RWPE2 (cell line): Measurements from ENCODE around the gene PLXNC1.

ENCODE experiments used
- ATAC-seq: fragments of 200-7000 bp; cut with Tn5 transposase; 3 replicates; pipeline ENCODE4 v1.9.1; 2021; ENCODE audit warnings: low read depth
- DNase-seq: peaks from one replicate; pipeline ENCODE4 v3.0.0-alpha.2; 2020; ENCODE audit warnings: low spot score
- H3K27ac ChIP-seq: fragments of 450-650 bp; 2 replicates; pipeline ENCODE4 v1.5.1; 2017; ENCODE audit warnings: mild to moderate bottlenecking; ENCODE audit not compliant: poor library complexity, severe bottlenecking
- H3K27me3 ChIP-seq: fragments of 250-450 bp; sonication (Bioruptor Pico); 2 replicates; pipeline ENCODE4 v1.5.1; 2021; ENCODE audit warnings: mild to moderate bottlenecking, moderate library complexity; ENCODE audit not compliant: insufficient read depth, poor library complexity, severe bottlenecking
- H3K36me3 ChIP-seq: fragments of 250-450 bp; sonication (Bioruptor Pico); 2 replicates; pipeline ENCODE4 v1.5.1; 2020; ENCODE audit warnings: low read depth, mild to moderate bottlenecking, moderate library complexity
- H3K4me1 ChIP-seq: fragments of 250-450 bp; sonication (Bioruptor Pico); 2 replicates; pipeline ENCODE4 v1.5.1; 2021; ENCODE audit warnings: mild to moderate bottlenecking, moderate library complexity; ENCODE audit not compliant: insufficient read depth, poor library complexity, severe bottlenecking
- H3K4me3 ChIP-seq: fragments of 250-450 bp; sonication (Bioruptor Pico); 2 replicates; pipeline ENCODE4 v1.5.1; 2021; ENCODE audit warnings: mild to moderate bottlenecking, moderate library complexity; ENCODE audit not compliant: severe bottlenecking
- H3K9me3 ChIP-seq: fragments of 250-450 bp; sonication (Bioruptor Pico); 2 replicates; pipeline ENCODE4 v1.5.1; 2021; ENCODE audit warnings: mild to moderate bottlenecking, moderate library complexity; ENCODE audit not compliant: severe bottlenecking
- CTCF ChIP-seq: fragments of 450-650 bp; IDR thresholded peaks from one replicate; pipeline ENCODE4 v1.5.1; 2017; ENCODE audit warnings: mild to moderate bottlenecking, moderate library complexity; ENCODE audit not compliant: poor library complexity, severe bottlenecking

Gene PLXNC1

GRCh38 chr12:94327809-94328208 lies 179.4 kb downstream of the PLXNC1 start:
- DNase-seq (no peak), ATAC-seq (no peak)
- no peaks in the 10 kb centered on the region for H3K27me3 ChIP-seq
- H3K4me3 ChIP-seq, result no peak overlapping the region
- H3K9me3 ChIP-seq, result no peaks in the 10 kb centered on the region
- peaks cover 14% of the 10 kb centered on the region for H3K36me3 ChIP-seq
- no peak overlapping the region for H3K27ac ChIP-seq
- no peaks in the 10 kb centered on the region for H3K4me1 ChIP-seq
- no peak for TF ChIP-seq CTCF

- DNase-seq (no peak), ATAC-seq (no peak)
- no peaks in the 10 kb centered on the region for H3K9me3 ChIP-seq
- no peak overlapping the region for H3K27ac ChIP-seq
- peak; percentile 31 for TF ChIP-seq CTCF
- H3K27me3 ChIP-seq, result no peaks in the 10 kb centered on the region
- no peaks in the 10 kb centered on the region for H3K4me1 ChIP-seq
- H3K4me3 ChIP-seq, result no peak overlapping the region
- H3K36me3 ChIP-seq, result peaks cover 11% of the 10 kb centered on the region
Measured at GRCh38 chr12:94329366-94329765, 181.0 kb downstream of the PLXNC1 start.

- no peak for TF ChIP-seq CTCF
- ATAC-seq, result no peak
- H3K27me3 ChIP-seq, result no peaks in the 10 kb centered on the region
- H3K27ac ChIP-seq, result no peak overlapping the region
- no peaks in the 10 kb centered on the region for H3K9me3 ChIP-seq
- H3K4me3 ChIP-seq, result no peak overlapping the region
- DNase-seq, result no peak
- peaks cover 11% of the 10 kb centered on the region for H3K36me3 ChIP-seq
- H3K4me1 ChIP-seq, result no peaks in the 10 kb centered on the region
Measured at GRCh38 chr12:94333396-94333795, 185.0 kb downstream of the PLXNC1 start.

- Histone ChIP-seq H3K9me3 (no peaks in the 10 kb centered on the region), H3K27me3 (no peaks in the 10 kb centered on the region), H3K36me3 (peaks cover 2% of the 10 kb centered on the region; the same call in 1 of the 2 replicates), H3K4me1 (no peaks in the 10 kb centered on the region), H3K27ac (no peak overlapping the region), H3K4me3 (no peak overlapping the region)
- no peak for TF ChIP-seq CTCF
- DNase-seq, result no peak
- ATAC-seq, result no peak
Measured at GRCh38 chr12:94336211-94336925, 188.0 kb downstream of the PLXNC1 start.
